ENCODE results near the gene LRMDA. TPM values are rescaled to one million over a fixed set of nuclear protein-coding genes. Genes with fewer than 3 reads are reported as not detected.

LRMDA gene
- total and polyA plus RNA-seq, 2 of the 4 experiments (the other 2 are of a cell fraction): 0.07 TPM; not detected in 1

DNA sequence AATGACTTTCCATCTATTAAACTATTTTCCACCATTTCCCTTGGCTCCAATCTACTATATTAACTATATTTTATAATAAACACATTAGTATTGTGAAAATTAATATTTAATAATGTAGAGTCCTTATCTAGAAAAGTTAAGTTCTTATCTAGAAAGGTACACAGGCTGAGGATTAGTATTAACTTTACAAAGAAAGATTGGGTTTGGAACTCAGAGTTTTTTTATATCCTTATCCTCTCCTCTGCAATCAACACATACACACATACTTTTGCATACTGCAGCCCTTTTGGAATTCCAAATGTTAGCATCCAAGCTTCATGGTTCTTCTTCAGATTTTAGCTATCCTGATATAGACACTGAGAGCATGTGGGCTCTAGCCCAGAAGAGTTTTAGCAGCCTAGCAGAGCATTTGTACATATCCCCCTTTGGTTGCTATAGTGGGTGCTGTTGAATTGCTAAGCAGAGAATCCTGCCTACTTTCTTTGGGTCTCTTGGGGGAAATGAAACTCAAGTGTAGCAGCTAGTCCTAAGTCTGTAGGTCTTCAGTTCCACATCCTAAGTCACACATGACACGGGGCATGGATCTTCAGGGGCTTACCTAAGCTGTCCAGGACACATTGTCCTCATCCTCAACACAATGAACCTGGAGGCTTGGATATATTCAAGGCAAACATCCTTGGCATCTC lies 874.6 kb downstream of the LRMDA start:
- Histone ChIP-seq H4K5ac (ENCODE audit: low read depth, low read length) (peak overlapping the region; percentile 93), H3K18ac (ENCODE audit: low read depth, low read length) (peak overlapping the region; percentile 91), H3K4me3 (ENCODE audit: insufficient read depth, low read depth, low read length) (no peak overlapping the region), H4K8ac (ENCODE audit: low read depth in 2 of 2, low read length in 2 of 2) (peak overlapping the region in 1 of 2 experiments; percentile 53; a peak in 3 of 4 replicates), H2BK120ac (ENCODE audit: low read depth, low read length) (peak overlapping the region; percentile 86), H3K79me1 (ENCODE audit: low read depth in 1 of 2, low read length in 2 of 2) (no peaks in the 10 kb centered on the region), H3K56ac (ENCODE audit: extremely low read depth, insufficient read depth, low read length) (no peak overlapping the region), H2BK20ac (ENCODE audit: low read depth, low read length) (peak overlapping the region; percentile 87), H3K9ac (ENCODE audit: low read depth, low read length) (no peak overlapping the region), H2BK15ac (ENCODE audit: low read depth, low read length) (peak overlapping the region; percentile 62; the same call in 1 of the 3 replicates), H3K4me1 (ENCODE audit: control insufficient read depth, insufficient read depth, low read length) (peaks cover 12% of the 10 kb centered on the region), H3K23ac (ENCODE audit: low read depth, low read length) (peak overlapping the region; percentile 56), H3K9me3 (ENCODE audit: control insufficient read depth, insufficient read depth, low read length) (no peaks in the 10 kb centered on the region), H2BK5ac (ENCODE audit: low read depth, low read length, poor library complexity, severe bottlenecking) (peak overlapping the region; percentile 21), H3K9me1 (ENCODE audit: insufficient read depth, low read length) (no peaks in the 10 kb centered on the region), H2AK9ac (replicated peaks; ENCODE audit: low read depth, low read length, poor library complexity) (no peak overlapping the region), H4K91ac (ENCODE audit: insufficient read depth, low read depth, low read length) (peak overlapping the region; percentile 72), H3K4ac (ENCODE audit: low read depth, low read length) (peak overlapping the region; percentile 79), H3K14ac (replicated peaks; ENCODE audit: low read depth, low read length) (peak overlapping the region; percentile 47; the same call in 1 of the 2 replicates), H4K20me1 (ENCODE audit: insufficient read depth, low read length) (no peaks in the 10 kb centered on the region), H3K4me2 (ENCODE audit: low read depth, low read length) (no peak overlapping the region), H3K27ac (ENCODE audit: insufficient read depth, low read length) (no peak overlapping the region), H3K36me3 (ENCODE audit: control insufficient read depth, insufficient read depth, low read length) (no peaks in the 10 kb centered on the region), H2AK5ac (ENCODE audit: low read depth, low read length) (peak overlapping the region; percentile 91), H2AFZ (replicated peaks; ENCODE audit: low read length, poor library complexity) (no peak overlapping the region), H3K27me3 (ENCODE audit: control insufficient read depth, insufficient read depth, low read length) (0 out of 2 replicates have a peak, but pooled peaks cover 2% of the 10 kb centered on the region)
- no peak for DNase-seq
- ChIA-PET POLR2A (ENCODE audit: unreplicated experiment) (interaction anchor here (0.6 kb wide), 1 partner anchor 241 kb away, joined by 4 read pairs; no protein-coding TSS in a partner anchor), CTCF (no interaction called here)
- dilution Hi-C loops (cut with HindIII; ENCODE audit: low sequenced_read_pairs, unreplicated experiment) (no loop called here), intact Hi-C loops (cut with micrococcal nuclease) (loop anchor here (10.0 kb wide), 1 partner anchor 391 kb away; no protein-coding TSS in a partner anchor), in situ Hi-C loops (cut with MboI; ENCODE audit: low sequenced_read_pairs) (loop anchor here (5.0 to 10.0 kb wide), 2 partner anchors 241 to 901 kb away; partner anchors contain the start of gene ZNF503)
- no CpG with 5 or more reads among the region's 1 CpG for WGBS, 2 experiments (ENCODE audit: extremely low coverage in 2 of 2, insufficient read length in 1 of 2)
- ATAC-seq (ENCODE audit: low read depth): no peak
- TF ChIP-seq POLR2A (IDR thresholded peaks at IDR 0.05; ENCODE audit: low read depth, low read length) (no peak), RAD21 (IDR thresholded peaks at IDR 0.05; ENCODE audit: low read length) (no peak), MAFK (IDR thresholded peaks at IDR 0.05; ENCODE audit: low read depth, low read length) (no peak), RCOR1 (IDR thresholded peaks at IDR 0.05; ENCODE audit: insufficient replicate concordance, low read length) (no peak), MAZ (IDR thresholded peaks at IDR 0.05; ENCODE audit: borderline replicate concordance, low read depth, low read length) (no peak), BHLHE40 (IDR thresholded peaks at IDR 0.05; ENCODE audit: low read depth, low read length) (no peak)
- TF ChIP-seq, protein P1, sequence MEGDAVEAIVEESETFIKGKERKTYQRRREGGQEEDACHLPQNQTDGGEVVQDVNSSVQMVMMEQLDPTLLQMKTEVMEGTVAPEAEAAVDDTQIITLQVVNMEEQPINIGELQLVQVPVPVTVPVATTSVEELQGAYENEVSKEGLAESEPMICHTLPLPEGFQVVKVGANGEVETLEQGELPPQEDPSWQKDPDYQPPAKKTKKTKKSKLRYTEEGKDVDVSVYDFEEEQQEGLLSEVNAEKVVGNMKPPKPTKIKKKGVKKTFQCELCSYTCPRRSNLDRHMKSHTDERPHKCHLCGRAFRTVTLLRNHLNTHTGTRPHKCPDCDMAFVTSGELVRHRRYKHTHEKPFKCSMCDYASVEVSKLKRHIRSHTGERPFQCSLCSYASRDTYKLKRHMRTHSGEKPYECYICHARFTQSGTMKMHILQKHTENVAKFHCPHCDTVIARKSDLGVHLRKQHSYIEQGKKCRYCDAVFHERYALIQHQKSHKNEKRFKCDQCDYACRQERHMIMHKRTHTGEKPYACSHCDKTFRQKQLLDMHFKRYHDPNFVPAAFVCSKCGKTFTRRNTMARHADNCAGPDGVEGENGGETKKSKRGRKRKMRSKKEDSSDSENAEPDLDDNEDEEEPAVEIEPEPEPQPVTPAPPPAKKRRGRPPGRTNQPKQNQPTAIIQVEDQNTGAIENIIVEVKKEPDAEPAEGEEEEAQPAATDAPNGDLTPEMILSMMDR (conservative IDR thresholded peaks at IDR 0.05; ENCODE audit: low read depth, low read length): no peak
- no TSS peak for BruUV-seq (replicated peaks)

All from IMR-90 (cell line).